ENCODE results near the gene SMIM14.
"Not testable (repeated sequence)": the region's sequence is repeated elsewhere in the genome, so short reads cannot be mapped to it uniquely, and the experiment has no call there.

SMIM14 gene

DNA sequence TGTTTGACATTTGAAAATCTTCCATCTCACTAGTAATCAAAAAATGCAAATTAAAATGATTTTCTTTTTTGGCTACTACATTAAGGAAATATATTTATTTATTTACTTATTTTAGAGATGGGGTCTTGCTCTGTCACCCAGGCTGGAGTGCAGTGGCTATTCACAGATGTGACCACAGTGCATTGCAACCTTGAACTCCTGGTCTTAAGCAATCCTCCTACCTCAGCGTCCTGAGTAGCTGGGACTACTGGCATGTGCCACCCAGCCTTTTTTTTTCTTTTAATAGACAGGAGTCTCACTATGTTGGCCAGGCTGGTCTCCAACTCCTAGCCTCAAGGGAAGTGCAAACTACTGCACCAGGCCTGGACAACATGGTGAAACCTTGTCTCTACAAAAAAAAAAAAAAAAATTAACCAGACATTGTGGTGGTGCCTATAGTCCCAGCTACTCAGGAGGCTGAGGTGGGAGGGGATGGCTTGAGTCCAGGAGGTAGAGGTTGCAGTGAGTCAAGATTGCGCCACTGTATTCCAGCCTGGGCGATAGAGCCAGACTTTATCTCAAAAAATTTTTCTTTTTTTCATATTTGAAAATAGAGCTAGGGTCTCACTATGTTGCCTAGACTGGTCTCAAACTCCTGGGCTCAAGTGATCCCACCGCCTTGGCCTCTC is 4.4 kb upstream of the SMIM14 start:
- DNase-seq, result no peak

DNA sequence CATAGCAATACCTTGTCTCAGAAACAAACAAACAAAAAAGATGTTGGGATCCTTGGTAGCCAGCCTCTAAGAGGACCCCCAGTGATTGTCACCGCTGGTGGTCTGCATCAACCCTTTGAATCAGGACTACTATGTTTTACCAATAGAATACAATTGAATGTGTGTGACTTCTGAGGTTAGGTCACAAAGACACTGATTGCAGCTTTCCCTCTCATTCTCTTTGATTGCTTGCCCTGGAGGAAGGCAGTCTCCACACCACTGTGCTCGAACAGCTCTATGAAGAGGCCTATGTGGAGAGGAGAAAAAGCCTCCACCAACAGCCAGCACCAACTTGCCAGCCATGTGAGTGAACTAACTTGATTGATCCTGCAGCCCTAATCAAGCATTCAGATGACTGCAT is 2.8 kb upstream of the SMIM14 start:
- DNase-seq, result no peak

DNA sequence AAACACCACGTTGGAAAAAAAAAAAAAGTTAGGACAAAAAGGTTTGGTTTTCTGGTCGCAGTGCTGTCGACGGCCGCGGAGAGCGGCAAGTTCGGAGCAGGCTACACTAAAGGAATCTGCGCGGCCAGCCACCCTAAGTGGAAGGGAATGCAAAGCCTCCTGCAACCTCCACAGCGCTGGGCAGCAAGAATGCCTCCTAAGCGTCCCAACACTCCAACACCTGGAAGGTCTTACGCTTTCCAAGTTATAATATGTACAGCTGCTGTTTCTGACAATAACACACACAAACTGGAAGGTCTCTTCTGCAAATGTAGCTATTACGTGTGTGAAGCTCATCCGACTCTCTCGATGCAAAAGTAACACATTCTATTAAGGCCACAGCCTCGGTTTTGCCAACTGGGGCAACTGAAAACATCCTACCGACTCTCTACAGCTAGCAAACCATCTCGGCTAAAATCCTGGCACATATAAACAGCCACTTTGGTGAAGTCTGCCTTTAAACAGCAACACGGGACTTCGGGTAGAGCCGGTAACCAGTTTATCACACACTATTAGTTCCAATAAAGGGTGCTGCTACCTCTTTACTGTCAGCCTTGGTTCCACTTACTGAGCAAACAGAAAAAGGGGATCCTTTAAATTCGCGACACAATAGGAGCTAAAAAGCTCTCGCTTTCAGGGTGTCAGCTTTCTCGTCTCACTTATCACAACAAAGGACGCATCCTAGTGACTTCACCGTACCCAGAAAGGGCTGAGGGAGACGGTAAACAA is 895 bp downstream of the SMIM14 start:
- DNase-seq, result no peak

DNA sequence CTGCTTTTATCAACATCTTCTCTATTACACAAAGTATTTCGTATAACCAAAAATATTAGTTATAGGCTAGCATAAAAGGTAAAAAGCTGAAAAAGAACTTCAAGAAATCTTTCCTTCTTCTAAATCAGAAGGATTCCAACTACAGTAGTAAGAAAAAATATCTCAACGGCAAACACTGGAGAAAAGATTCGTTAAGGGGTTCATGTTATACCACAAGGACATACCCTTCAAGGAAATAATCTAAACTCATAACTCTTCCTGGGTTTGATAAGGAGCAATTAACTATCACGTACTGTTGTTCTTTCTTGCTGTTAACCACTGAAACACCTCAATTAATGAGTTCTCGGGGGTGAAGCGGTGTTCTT is 1.5 kb downstream of the SMIM14 start:
- no peak for DNase-seq

- no peak for DNase-seq
Observed at GRCh38 chr4:39636531-39637184, 2.0 kb downstream of the SMIM14 start.

DNA sequence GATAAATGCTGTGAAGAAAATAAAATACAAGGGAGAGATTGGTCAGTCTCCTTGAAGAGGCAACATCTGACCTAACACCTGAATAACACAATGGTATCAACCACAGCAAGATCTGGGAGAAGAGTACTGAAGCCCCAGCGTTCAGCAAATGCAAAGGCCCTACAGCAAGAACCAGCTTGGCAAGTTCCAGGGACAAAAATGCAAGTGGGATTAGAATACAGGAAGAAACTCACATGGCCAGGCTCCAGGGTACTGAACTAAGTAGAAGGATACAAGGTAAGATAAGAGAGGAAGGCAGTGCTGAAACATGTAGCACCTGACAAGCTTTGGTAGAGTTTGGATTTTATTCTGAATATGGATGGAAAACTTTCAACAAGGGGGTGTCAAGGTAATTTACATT is 3.6 kb downstream of the SMIM14 start:
- no peak for DNase-seq

- DNase-seq, result no peak
Observed at GRCh38 chr4:39631700-39632079, 7.0 kb downstream of the SMIM14 start.

- no peak for DNase-seq
Observed at GRCh38 chr4:39627413-39627812, 11.3 kb downstream of the SMIM14 start.

DNA sequence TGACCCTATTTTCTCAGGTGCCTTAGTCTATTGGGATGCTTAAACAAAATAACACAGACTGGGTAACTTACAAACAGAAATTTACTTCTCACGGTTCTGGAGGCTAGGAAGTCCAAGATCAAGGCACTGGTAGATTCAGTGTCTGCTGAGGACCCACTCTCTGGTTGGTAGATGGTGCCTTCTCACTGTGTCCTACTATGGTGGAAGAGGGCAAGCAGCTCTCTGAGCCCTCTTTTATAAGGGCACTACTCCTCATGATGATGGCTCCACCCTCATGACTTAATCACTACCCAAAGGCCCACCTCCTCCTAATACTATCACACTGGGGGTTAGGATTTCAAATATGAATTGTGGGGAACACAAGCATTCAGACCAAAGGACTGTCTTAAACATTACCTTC is 11.8 kb downstream of the SMIM14 start:
- no peak for DNase-seq

DNA sequence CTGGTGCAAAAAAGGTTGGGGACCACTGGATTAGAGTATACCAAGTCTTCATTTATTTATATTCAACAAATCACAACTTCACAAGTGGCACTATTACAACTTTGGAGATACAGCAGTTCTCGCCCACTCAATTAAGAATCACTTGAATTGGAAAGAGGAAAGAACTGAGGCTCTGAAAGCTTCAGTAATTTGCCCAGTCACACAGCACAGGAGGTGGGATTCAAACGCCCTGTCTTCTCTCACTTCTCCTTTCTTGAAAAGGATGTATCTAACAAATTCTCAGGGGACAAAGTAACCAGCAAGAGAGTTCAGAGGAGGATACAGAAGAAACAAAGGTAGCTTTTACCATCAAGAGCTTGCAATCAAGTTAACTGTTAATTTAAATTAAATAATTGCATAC is 12.4 kb downstream of the SMIM14 start:
- no peak for DNase-seq

- no peak for DNase-seq
Observed at GRCh38 chr4:39621582-39621981, 17.1 kb downstream of the SMIM14 start.

DNA sequence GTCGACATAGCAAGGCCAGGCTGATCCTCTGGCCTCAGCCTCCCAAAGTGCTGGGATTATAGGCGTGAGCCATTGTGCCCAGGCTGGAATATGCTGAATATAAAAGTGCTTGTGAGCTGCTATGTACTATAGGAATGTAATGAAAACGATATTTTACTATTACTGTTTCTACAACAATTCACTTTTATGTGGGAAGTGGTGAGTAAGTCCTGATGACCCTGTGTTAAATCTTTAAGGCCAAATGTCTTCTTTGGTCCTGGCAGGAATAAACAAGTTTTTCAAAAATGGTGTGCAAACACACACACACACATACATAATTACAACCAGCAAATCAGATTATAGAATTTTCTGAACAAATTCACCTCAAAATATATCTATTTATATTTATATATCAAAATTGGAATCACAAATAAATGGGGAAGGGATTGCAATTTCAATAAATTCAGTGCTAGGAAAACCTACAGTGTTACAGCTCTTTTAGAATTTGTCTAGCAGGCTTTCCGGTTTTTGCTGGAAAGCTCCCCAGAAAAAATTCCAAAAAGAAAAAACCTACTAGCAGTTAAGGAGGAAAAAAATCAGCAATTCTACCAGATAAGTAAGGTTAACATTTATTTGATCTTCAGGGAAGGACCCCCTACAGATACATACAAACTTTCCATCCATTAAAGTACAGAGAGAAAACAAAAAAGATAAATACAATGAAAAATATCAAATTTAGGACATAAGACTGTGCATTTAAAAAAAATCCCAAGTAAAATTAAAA is 17.9 kb downstream of the SMIM14 start:
- no peak for DNase-seq

GRCh38 chr4:39617534-39617933 is 21.1 kb downstream of the SMIM14 start:
- no peak for DNase-seq

GRCh38 chr4:39616651-39617050 is 22.0 kb downstream of the SMIM14 start:
- no peak for DNase-seq

DNA sequence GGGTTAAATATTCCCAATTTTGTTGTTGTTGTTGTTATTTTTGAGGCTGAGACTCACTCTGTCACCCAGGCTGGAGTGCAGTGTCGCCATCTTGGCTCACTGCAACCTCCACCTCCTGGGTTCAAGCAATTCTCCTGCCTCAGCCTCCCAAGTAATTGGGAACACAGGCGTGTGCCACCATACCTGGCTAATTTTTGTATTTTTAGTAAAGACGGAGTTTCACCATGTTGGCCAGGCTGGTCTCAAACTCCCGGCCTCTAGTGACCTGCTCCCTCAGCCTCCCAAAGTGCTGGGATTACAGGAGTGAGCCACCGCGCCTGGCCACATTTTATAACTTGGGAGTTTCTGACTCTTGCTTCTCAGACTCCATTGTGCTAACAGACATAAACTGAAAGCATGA is 22.6 kb downstream of the SMIM14 start:
- not testable (repeated sequence) for DNase-seq

DNA sequence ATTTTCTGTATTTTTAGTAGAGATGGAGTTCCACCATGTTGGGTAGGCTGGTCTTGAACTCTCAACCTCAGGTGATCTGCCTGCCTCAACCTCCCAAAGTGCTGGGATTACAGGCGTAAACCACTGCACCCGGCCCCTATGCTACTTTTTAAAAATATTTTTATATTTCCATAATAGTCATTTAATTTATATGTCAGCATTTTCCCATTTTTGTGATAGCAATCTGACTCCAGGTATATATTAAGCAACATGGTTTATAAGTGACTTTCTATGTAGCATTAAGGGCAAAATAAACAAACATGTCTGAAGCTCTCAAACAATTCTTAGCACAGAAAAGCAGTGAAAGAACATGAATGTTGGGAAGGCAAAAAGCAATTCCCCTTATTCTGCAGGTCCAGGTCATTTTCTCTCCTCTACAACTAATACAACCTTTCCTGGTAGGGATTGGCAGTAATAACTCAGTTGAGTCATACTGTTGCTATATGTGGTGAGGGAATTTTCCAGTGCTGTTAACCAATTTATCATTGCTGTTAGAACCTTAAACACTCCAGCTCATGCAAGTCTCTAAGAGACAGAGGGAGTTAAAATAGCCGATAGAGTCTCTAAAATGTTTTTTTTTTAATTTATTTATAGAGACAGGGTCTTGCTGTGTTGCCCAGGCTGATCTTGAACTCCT is 24.0 kb downstream of the SMIM14 start:
- no peak for DNase-seq

- DNase-seq, result no peak
Observed at GRCh38 chr4:39613093-39613656, 25.5 kb downstream of the SMIM14 start.

DNA sequence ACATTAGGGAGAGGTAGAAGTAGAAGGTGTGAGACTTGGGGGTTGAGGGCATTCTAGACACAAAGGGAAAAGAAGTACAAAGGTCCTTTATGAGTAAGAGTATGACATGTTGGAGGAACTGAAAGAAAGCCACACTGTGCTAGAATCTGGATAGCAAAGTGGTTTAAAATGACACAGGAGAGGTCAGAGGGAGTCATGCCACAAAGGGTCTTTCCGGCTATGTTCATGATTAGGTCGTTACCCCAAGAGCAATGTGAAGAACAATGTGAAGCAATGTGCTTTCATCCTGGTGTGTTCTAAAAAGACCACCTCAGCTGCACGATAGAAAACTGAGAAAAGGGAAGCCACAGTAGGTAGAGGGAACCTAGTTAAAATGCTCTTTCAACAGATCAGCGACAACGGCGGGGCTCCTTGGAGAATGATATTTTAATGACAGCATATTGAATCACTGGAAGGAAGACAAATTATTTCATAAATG is 29.2 kb downstream of the SMIM14 start:
- DNase-seq, result no peak

DNA sequence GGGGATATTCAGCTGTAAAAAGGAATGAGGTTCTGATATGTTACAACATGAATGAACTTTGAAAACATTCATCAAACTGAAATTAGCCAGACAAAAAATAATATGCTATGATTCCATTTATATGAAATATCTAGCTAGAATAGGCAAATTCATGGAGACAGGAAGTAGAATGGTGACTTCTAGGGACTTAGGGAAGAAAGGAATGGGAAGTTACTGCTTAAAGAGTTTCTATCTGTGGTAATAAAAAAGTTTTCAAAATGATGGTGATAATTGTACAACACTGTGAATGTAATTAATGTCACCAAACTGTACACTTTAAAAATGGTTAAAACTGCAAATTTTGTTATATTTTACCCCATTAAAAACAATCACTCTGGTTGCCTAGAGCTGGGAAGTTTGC is 30.2 kb downstream of the SMIM14 start:
- no peak for DNase-seq

GRCh38 chr4:39606747-39607146 is 31.9 kb downstream of the SMIM14 start:
- DNase-seq, result no peak

GRCh38 chr4:39597695-39598381 is 40.8 kb downstream of the SMIM14 start:
- DNase-seq, result no peak

DNA sequence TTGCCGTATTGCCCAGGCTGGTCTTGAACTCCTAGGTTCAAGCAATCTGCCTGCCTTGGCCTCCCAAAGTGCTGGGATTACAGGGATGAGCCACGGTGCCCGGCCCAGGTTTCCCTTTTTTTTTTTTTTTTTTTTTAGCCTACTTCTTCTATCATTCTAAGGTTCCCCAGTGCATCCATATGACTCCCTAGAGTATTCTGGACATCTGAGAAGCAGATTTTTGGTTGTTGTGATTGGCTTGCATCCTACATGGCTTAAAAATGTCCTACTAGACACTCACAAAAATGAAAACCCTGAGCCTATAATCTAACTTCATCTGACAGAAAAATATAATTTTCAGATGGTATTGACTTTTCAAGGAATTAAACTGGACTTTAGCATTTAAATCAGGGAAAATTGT is 41.7 kb downstream of the SMIM14 start:
- DNase-seq, result no peak

Data from activated gamma-delta T cell (primary cell).